ENCODE data around the gene RABGEF1.

GRCh38 chr7:66751945-66752344, 11.4 kb downstream of the RABGEF1 start:
- TF ChIP-seq YY1 (IDR thresholded peaks at IDR 0.05; ENCODE audit: insufficient read depth, insufficient read length) (no peak), ZNF274 (IDR thresholded peaks at IDR 0.05; ENCODE audit: low read depth, low read length) (no peak)
